Colonic mucosa (tissue), 4 donors: ENCODE data around the gene PNISR. TPM values are rescaled to one million over a fixed set of nuclear protein-coding genes. Genes with fewer than 3 reads are reported as not detected.

Source experiments
- DNase-seq: peaks from one replicate; pipeline ENCODE4 v3.0.0-alpha.2; 2020
- H3K27ac ChIP-seq: fragments of 200-600 bp; one replicate; pipeline ENCODE4 v1.8.0; 2021
- H3K27me3 ChIP-seq: fragments of 200-600 bp; one replicate; pipeline ENCODE4 v1.8.0; 2021
- H3K36me3 ChIP-seq: fragments of 200-600 bp; one replicate; pipeline ENCODE4 v1.8.0; 2021
- H3K4me1 ChIP-seq: fragments of 200-600 bp; one replicate; pipeline ENCODE4 v1.8.0; 2021; ENCODE audit warnings: mild to moderate bottlenecking
- H3K4me3 ChIP-seq: fragments of 200-600 bp; one replicate; pipeline ENCODE4 v1.8.0; 2021
- H3K9ac ChIP-seq, 2 donors: one replicate each; pipeline ENCODE4 v1.7.0; 2013; ENCODE audit warnings: control low read depth in 2 of 2, low read depth in 2 of 2, low read length in 2 of 2
- H3K9me3 ChIP-seq: fragments of 200-600 bp; one replicate; pipeline ENCODE4 v1.8.0; 2021
- intact Hi-C: fragments of 100-400 bp; cut with DNase I; formaldehyde crosslinking; loops from one replicate; pipeline ENCODE4 v1.14.1; 2022
- total RNA-seq, 2 donors: library from RNA; stranded (reverse); fragmentation: NEBNext Ultra II Directional in 1 of 2; extraction: Animal tissue kit (Norgen Biotek cat#: 25700) in 1 of 2; gene quantifications; one replicate each; pipeline ENCODE4 v1.2.1, GENCODE V29; 2021
- TF ChIP-seq, protein P1 (sequence below): fragments of 200-600 bp; IDR thresholded peaks from one replicate; pipeline ENCODE4 v1.8.0; 2022; ENCODE audit warnings: antibody characterized with exemption, mild to moderate bottlenecking
- donor health status: healthy.
- donor health status: DM: no; HTN: no; CAD: no.
- donor health status: DM: no; HTN: no; CAD: no.

PNISR gene
- total RNA-seq, 2 donors from 2014 or later: 58.5 to 61.4 TPM

DNA sequence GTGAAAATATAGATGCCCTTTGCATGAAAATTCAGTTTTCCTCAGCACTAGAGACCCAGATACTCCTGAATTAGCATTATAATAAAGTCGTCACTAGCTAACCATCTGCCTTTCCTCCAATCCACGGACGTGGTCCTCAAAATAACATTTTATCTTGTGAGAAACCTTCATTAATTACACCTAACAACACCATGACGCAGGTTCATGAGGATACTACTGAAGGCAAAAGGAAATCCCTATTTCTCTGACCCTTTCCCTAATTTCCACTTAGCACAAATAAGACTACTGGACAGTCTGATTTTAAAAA is 1.3 kb upstream of the PNISR start:
- Histone ChIP-seq H3K9ac (peak overlapping the region; percentile 53 to 66), H3K27me3 (no peaks in the 10 kb centered on the region), H3K4me1 (peaks cover 15% of the 10 kb centered on the region), H3K27ac (peak overlapping the region; percentile 98), H3K4me3 (peak overlapping the region; percentile 69), H3K9me3 (no peaks in the 10 kb centered on the region), H3K36me3 (no peaks in the 10 kb centered on the region)
- intact Hi-C loops: loop anchor here (5.0 to 10.0 kb wide), 2 partner anchors 88 to 94 kb away; partner anchors contain the start of gene USP45
- DNase-seq: no peak
- TF ChIP-seq, protein P1, sequence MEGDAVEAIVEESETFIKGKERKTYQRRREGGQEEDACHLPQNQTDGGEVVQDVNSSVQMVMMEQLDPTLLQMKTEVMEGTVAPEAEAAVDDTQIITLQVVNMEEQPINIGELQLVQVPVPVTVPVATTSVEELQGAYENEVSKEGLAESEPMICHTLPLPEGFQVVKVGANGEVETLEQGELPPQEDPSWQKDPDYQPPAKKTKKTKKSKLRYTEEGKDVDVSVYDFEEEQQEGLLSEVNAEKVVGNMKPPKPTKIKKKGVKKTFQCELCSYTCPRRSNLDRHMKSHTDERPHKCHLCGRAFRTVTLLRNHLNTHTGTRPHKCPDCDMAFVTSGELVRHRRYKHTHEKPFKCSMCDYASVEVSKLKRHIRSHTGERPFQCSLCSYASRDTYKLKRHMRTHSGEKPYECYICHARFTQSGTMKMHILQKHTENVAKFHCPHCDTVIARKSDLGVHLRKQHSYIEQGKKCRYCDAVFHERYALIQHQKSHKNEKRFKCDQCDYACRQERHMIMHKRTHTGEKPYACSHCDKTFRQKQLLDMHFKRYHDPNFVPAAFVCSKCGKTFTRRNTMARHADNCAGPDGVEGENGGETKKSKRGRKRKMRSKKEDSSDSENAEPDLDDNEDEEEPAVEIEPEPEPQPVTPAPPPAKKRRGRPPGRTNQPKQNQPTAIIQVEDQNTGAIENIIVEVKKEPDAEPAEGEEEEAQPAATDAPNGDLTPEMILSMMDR: no peak

DNA sequence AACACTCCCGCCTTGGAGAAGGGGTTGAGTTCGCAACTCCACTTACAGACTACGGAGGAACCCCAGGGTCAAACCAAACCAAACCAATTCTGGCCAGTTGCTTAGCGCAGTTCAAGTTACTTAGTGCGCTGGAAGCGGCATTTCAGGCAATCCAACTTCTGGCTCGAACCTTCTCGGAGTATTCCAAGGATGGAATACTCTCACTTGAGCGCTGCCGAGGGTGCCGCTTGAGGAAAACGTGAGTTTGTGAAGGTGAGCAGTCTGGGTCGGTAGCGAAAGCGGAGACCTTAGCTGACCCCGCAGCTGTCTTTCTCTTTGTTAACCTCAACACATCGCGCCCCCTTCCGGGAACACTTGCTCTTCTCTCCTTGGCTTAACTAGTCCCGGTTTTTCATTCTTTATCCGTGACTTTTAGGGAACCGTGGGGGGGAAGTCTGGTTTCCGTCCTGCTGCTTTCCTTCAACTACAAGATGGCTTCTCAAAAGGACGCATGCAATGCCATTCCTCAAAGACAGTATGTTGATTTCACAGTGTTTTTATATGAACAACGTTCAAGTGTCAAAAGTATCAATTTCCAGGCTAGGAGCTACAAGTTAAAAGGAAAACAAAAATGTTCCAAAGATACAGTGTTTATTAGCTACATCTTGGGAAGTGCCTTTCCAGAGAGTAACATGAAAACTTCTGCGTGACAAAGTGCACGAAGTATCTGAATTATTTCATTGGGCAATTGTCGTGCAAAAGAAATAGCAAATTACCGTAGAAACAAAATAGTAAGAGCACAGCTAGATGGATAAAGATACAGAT is 741 bp upstream of the PNISR start:
- H3K36me3 ChIP-seq: no peaks in the 10 kb centered on the region
- H3K9me3 ChIP-seq: no peaks in the 10 kb centered on the region
- peak overlapping the region; percentile 60 to 66 for H3K9ac ChIP-seq
- H3K27ac ChIP-seq: peak overlapping the region; percentile 98
- TF ChIP-seq, protein P1: peak; percentile 26
- H3K27me3 ChIP-seq: no peaks in the 10 kb centered on the region
- peaks cover 15% of the 10 kb centered on the region for H3K4me1 ChIP-seq
- peak overlapping the region; percentile 69 for H3K4me3 ChIP-seq
- intact Hi-C loops: loop anchor here (5.0 to 10.0 kb wide), 2 partner anchors 89 to 94 kb away; partner anchors contain the start of gene USP45
- peak; percentile 92 for DNase-seq

DNA sequence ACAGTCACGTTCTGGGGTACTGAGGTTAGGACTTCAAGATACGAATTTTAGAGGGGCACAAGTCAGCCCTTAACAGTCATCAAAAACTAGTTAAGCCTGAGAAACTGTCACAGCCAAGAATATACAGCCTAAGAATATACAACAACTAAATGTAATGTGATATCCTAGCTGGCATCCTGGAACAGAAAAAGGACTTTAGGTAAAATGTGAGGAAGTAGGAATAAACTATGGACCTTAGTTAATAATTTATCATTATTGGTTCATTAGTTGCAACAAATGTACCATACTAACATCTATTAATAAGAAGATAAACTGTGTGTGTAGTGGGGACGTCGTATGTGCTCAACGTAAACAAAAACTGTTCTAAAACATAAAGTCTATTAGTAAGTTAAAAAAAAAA is 1.1 kb downstream of the PNISR start:
- no peak overlapping the region for H3K27ac ChIP-seq
- peak overlapping the region; percentile 69 for H3K4me3 ChIP-seq
- H3K4me1 ChIP-seq: peaks cover 15% of the 10 kb centered on the region
- H3K9ac ChIP-seq: no peak overlapping the region
- TF ChIP-seq, protein P1: no peak
- no peaks in the 10 kb centered on the region for H3K9me3 ChIP-seq
- no peaks in the 10 kb centered on the region for H3K36me3 ChIP-seq
- intact Hi-C loops: loop anchor here (10.0 kb wide), 1 partner anchor 91 kb away; the partner anchor contains the start of gene USP45
- H3K27me3 ChIP-seq: no peaks in the 10 kb centered on the region
- no peak for DNase-seq

DNA sequence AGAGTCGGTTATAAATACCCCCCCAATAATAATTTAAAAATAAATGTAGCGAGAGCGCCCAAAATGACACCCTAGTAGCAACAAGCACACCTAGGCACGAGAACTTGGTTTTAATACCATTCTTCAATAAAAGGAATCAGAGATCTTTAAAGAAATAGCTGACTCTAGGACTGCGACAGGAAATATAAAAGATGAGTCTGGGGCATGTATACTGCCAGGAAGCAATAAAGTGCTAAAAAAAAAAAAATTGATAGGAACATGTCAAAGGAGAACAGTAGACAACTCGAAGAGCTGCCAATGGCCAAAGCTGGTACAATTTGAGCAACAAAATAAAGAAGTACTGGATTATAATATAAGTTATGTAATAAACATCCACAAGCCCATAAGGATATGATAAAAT is 2.2 kb downstream of the PNISR start:
- Histone ChIP-seq H3K27ac (no peak overlapping the region), H3K36me3 (no peaks in the 10 kb centered on the region), H3K4me1 (peaks cover 15% of the 10 kb centered on the region), H3K4me3 (no peak overlapping the region), H3K9ac (no peak overlapping the region), H3K9me3 (no peaks in the 10 kb centered on the region), H3K27me3 (no peaks in the 10 kb centered on the region)
- TF ChIP-seq, protein P1: no peak
- DNase-seq: no peak
- intact Hi-C loops: loop anchor here (10.0 kb wide), 1 partner anchor 92 kb away; the partner anchor contains the start of gene USP45

DNA sequence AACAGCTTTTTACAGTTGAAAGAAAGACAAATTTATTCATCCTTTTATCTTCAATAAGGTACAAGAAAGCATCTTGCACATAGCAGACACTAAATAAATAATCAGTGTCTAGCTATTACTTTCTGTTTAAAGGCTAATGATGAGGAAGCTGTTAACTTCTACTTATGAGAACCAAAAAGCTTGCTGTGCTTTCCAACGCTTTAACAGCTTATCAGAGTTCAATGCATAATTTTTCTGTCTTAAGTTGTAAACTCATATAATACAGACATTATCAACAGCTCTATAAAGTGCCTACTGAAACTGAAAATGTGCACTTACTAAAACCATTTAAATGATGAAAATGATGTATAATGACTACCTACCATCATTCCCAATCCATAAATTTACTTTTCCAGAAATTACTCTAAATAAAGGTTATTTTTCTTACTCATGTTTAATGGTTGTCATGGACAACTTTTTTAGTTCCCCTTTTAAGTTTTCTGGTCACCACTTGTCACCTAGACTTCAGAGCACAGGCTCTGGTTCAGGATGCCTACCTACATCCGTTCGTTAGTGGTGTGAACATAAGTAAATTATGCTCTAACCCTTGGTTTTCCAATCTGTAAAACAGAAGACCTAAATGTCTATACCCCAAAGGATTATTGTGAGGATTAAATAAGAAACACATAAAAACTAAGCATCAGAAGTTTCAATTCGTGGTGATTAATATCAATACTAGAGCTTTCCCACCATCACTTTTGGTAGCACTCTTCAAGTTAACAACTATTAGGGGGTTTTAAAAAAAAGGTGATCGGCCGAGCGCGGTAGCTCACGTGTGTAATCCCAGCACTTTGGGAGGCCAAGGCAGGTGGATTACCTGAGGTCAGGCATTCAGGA is 8.0 kb downstream of the PNISR start:
- Histone ChIP-seq H3K9ac (no peak overlapping the region), H3K27me3 (no peaks in the 10 kb centered on the region), H3K4me3 (no peak overlapping the region), H3K27ac (no peak overlapping the region), H3K9me3 (no peaks in the 10 kb centered on the region), H3K36me3 (no peaks in the 10 kb centered on the region), H3K4me1 (no peaks in the 10 kb centered on the region)
- DNase-seq: no peak
- TF ChIP-seq, protein P1: no peak
- intact Hi-C loops: no loop called here
